Measurements from ENCODE around the gene MCC. TPM values are rescaled to one million over a fixed set of nuclear protein-coding genes. Genes with fewer than 3 reads are reported as not detected.
A peak's percentile ranks its signal among the peaks of the same experiment; 100 is the strongest.

MCC gene
- total and polyA plus RNA-seq, 9 donors, result 29.8 to 262 (median 108) TPM

DNA sequence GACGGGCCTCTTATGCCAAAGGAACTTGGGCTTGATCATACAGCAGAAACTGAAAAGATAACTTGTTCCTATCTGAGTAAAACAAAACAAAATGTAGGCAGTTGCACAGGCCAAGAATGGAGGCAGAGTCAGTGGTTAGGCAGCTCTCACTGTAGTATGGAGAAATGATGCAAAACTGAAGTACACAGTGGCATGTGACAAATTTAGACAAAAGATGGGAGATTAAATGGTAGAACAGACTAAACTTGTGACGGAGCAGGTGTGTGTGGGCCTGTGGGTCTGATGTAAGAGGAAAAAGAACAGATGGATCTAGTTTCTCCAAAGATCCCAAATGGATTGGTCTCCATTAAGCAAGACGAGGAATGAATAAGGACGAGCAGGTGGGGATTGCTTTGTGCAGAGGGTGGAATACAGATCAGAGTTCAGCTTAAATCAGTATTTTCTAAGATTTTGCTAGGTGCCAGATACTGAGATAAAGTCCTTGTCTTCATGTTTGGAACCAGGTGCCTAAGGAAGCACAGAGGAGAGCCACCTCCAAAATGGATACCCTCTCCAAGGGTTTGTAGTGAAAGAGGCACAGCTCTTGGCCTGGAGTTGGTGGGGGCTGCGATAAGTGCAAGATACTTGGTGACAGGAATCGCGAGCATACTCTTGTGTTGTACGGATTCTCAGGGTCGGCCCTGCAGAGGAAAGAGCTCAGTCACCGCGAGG lies 512.4 kb downstream of the MCC start:
- intact Hi-C loops (cut with DNase I), result loop anchor here in 1 of 4 donors (10.0 kb wide), 1 partner anchor 61 kb away; no protein-coding TSS in a partner anchor
- Histone ChIP-seq H3K36me3 (no peaks in the 10 kb centered on the region), H3K4me3 (peak overlapping the region; percentile 85), H3K4me1 (ENCODE audit: insufficient read depth) (peaks cover 5% of the 10 kb centered on the region), H3K27me3 (no peaks in the 10 kb centered on the region), H3K27ac (peak overlapping the region in 1 of 2 donors; percentile 85), H3K9me3 (no peaks in the 10 kb centered on the region)
- DNase-seq, result no peak
- WGBS, 3 donors, result 29 to 30% (median 30%) methylated on average over 11 of the region's 11 CpGs
- TF ChIP-seq EP300 (IDR thresholded peaks at IDR 0.05) (no peak), POLR2A (IDR thresholded peaks at IDR 0.05) (no peak)
- TF ChIP-seq, protein P1, sequence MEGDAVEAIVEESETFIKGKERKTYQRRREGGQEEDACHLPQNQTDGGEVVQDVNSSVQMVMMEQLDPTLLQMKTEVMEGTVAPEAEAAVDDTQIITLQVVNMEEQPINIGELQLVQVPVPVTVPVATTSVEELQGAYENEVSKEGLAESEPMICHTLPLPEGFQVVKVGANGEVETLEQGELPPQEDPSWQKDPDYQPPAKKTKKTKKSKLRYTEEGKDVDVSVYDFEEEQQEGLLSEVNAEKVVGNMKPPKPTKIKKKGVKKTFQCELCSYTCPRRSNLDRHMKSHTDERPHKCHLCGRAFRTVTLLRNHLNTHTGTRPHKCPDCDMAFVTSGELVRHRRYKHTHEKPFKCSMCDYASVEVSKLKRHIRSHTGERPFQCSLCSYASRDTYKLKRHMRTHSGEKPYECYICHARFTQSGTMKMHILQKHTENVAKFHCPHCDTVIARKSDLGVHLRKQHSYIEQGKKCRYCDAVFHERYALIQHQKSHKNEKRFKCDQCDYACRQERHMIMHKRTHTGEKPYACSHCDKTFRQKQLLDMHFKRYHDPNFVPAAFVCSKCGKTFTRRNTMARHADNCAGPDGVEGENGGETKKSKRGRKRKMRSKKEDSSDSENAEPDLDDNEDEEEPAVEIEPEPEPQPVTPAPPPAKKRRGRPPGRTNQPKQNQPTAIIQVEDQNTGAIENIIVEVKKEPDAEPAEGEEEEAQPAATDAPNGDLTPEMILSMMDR (IDR thresholded peaks at IDR 0.05), result no peak

DNA sequence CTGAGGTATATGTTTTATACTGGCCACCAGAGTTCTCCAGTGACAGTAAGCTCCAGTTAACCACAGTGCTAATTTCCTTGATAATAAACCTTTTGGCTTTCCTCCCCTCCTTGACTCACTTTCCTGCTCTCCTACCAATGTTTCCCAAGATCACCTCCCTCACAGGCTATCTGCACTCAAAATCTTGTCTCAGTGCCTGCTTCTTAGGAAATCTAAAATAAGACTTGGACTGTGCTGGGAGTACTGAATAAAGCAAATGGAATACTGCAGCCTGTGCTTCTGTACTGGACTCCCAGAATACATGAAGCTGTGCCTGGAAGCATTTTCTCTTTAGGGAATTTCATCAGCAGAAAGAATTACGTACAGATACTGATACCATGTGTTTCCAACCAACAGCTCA lies 513.4 kb downstream of the MCC start:
- H3K4me1 ChIP-seq (ENCODE audit: insufficient read depth), result peaks cover 5% of the 10 kb centered on the region
- H3K4me3 ChIP-seq, result no peak overlapping the region
- H3K27me3 ChIP-seq, result no peaks in the 10 kb centered on the region
- TF ChIP-seq, protein P1 (IDR thresholded peaks at IDR 0.05), result no peak
- no peak for TF ChIP-seq POLR2A (IDR thresholded peaks at IDR 0.05)
- no peak for TF ChIP-seq EP300 (IDR thresholded peaks at IDR 0.05)
- no peaks in the 10 kb centered on the region for H3K9me3 ChIP-seq
- H3K27ac ChIP-seq, result no peak overlapping the region
- WGBS, 3 donors, result 75 to 86% (median 83%) methylated on average over 1 of the region's 1 CpG
- intact Hi-C loops (cut with DNase I), result loop anchor here in 1 of 4 donors (10.0 kb wide), 1 partner anchor 60 kb away; no protein-coding TSS in a partner anchor
- H3K36me3 ChIP-seq, result no peaks in the 10 kb centered on the region
- no peak for DNase-seq

DNA sequence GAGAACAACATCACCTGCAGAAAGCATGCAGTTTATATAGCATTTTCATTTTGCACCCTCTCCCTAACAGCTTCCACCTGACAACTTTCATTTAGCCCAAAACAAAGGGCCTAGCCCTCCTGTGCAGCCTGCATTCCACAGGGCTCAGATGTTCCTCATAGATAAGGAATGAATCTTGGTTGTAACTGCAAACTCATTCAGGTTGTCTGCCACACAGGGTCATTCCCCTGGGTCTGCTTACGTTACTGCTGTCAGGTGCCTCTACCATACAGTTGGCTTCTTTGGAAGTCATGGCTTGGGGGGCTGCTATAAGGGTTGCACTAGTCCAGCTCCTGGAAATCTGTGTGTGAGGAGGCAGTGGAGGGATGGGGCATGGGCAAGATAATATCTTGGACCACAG lies 514.3 kb downstream of the MCC start:
- Histone ChIP-seq H3K4me1 (ENCODE audit: insufficient read depth) (peaks cover 5% of the 10 kb centered on the region), H3K4me3 (no peak overlapping the region), H3K9me3 (no peaks in the 10 kb centered on the region), H3K27ac (no peak overlapping the region), H3K36me3 (no peaks in the 10 kb centered on the region), H3K27me3 (no peaks in the 10 kb centered on the region)
- no peak for DNase-seq
- WGBS, 3 donors, result 77 to 95% (median 84%) methylated on average over 1 of the region's 1 CpG
- intact Hi-C loops (cut with DNase I), result loop anchor here in 1 of 4 donors (10.0 kb wide), 1 partner anchor 59 kb away; no protein-coding TSS in a partner anchor
- TF ChIP-seq POLR2A (IDR thresholded peaks at IDR 0.05) (no peak), EP300 (IDR thresholded peaks at IDR 0.05) (no peak)
- TF ChIP-seq, protein P1 (IDR thresholded peaks at IDR 0.05), result no peak

DNA sequence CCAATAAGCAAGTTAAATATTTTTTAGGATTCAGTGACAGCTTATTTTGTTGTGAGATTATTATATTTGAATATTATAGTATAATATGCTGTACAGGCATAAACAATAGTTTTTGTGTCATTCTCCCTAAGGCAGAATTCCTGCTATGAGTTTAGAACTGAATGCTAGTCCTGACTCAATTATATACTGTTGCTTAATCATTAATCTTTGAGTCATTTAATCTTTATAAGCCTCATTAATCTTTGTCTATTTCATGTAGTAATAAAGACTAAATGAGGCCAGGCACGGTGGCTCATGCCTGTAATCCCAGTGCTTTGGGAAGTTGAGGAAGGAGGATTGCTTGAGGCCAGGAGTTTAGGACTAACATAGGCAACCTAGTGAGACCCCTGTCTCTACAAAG lies 515.2 kb downstream of the MCC start:
- H3K27ac ChIP-seq, result no peak overlapping the region
- peaks cover 4% of the 10 kb centered on the region for H3K4me1 ChIP-seq (ENCODE audit: insufficient read depth)
- H3K27me3 ChIP-seq, result no peaks in the 10 kb centered on the region
- no peaks in the 10 kb centered on the region for H3K9me3 ChIP-seq
- intact Hi-C loops (cut with DNase I), result loop anchor here in 1 of 4 donors (10.0 kb wide), 1 partner anchor 58 kb away; no protein-coding TSS in a partner anchor
- DNase-seq, result no peak
- TF ChIP-seq, protein P1 (IDR thresholded peaks at IDR 0.05), result no peak
- no peak for TF ChIP-seq EP300 (IDR thresholded peaks at IDR 0.05)
- H3K4me3 ChIP-seq, result no peak overlapping the region
- WGBS, 3 donors, result 85 to 95% (median 90%) methylated on average over 1 of the region's 1 CpG
- no peaks in the 10 kb centered on the region for H3K36me3 ChIP-seq

Small RNAs within 50 kb of the gene (small RNA-seq; reads per million reads assigned to genes)
- gene RNU4ATAC13P, result not detected

Other genes starting within 250 kb of the MCC start
- gene TSSK1B, start 53.5 kb downstream of the MCC start, total RNA-seq, result under 1 TPM in 2 of 7 donors, not detected in 5; 0.08 to 0.15 TPM
- not detected for gene TSSK1B, start 53.5 kb downstream of the MCC start, polyA plus RNA-seq
- 10 to 100 TPM; 21.8 to 36.2 (median 23.7) TPM for gene YTHDC2, start 25.2 kb upstream of the MCC start, total RNA-seq
- 10 to 100 TPM in 1 of 2 donors, 1 to 10 TPM in 1; 9.1 to 13.2 TPM for gene YTHDC2, start 25.2 kb upstream of the MCC start, polyA plus RNA-seq

Measured in ovary (tissue), 9 donors.